HL-60/S4 treated with phorbol 12-myristate 13-acetate at 8.2 ng/mL for 4 days and 3 days (cell line): ENCODE data around the gene GRB10.
"Not testable (repeated sequence)": the region's sequence is repeated elsewhere in the genome, so short reads cannot be mapped to it uniquely, and the experiment has no call there.

Source experiments
- in situ Hi-C: fragments of 300-500 bp; cut with MboI; formaldehyde crosslinking; loops from 2 replicates; pipeline ENCODE4 v1.15.0; 2022; ENCODE audit warnings: low sequenced_read_pairs

The GRB10 gene

DNA sequence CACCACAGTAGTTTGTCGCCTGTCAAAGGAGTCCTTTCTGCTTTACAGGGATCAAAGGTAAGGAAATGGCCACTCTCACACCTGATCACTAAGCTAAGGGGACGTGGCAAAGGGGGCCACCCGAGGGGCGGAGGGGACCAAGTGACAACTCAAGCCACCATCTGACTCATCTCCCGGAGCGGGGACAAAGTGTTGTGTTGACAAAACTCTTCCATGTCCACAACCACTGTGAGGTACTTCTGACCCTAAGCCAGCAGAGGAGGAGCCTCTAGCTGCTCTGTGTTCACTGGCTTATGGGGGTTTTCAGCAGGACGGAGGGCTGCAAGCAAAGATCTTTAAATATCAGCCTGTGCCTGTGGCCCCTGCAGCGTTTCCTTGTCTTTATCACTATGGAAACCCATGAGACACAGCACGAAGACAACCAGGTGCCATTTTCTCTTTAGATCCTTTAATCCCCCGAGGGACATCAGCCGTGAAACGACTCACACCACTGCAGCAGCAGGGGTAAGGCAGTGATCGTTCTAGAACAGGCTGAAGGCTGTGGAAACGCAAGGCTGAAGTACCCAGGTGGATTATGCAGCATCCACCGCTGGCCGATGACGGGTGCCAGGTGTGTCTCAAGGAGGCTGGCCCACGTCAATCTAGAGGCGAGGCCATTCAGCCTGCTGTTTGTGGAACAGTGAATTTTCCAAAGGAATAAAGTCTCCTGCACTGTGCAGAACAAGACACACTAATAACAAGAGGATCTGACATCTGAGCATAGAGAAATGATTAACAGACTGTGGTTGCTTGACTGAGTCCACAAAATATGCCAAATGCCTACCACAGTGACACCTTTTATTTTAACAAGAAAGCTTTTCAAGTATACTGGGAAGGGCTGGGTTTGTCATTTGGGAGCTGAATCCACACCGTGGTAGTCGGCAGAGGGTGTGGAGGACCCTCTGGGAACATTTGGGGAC is 190.9 kb downstream of the GRB10 start:
- in situ Hi-C loops, result no loop called here

DNA sequence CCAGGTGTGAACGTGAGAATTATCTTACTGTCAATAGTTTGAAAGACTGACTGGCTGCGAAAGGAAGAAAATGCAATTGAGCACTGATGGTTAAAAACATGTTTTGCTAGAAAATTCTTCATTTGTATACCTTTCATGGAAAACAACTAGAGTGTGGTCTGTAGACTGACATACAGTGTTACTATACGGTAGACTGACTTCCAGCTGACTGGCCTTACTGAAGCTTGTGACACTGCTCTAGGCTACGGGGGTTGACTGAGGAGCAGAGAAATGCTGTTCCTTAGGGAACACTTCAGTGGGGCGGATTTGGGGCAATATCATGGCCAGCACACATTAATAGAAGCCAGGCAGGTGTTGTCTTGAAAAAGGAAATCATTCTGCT is 191.6 kb downstream of the GRB10 start:
- in situ Hi-C loops, result no loop called here

DNA sequence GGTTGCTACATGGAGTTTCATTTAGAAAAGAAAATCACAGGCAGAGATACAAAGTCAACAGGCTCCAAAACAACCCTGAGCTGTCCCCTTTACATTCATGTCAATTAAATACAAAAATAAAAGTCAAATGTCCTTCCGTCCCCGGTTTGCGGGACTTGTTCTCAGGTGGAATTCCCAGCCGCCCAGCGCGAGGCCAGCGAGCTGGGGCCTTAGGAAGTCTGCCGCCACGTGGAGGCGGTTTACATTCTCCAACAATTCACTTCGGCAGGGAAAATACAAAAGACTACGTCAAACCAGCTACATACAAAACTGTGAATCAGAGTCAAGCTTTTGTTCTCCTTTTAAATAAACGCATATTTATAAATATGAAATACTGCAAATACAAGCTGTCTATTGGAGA is 192.2 kb downstream of the GRB10 start:
- in situ Hi-C loops, result no loop called here

DNA sequence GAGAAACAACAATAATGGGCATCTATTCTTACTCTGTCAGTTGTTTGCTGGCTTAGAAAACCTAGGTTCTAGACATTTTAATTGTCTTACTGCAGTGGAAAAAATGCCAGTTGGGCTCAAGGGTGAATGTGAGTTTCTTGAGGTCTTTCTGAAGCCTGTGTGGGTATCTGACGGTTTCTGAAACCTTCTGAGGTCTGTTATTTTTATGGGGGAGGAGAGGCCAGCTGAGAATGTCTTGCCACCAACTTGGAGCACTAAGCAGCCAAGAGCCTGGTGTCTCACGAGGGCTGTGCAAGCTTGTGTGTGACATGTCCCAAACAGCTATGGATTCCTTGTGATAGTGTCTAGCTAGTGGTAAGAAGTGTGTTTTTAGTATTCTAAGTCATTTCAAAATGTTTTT is 193.3 kb downstream of the GRB10 start:
- in situ Hi-C loops, result no loop called here

DNA sequence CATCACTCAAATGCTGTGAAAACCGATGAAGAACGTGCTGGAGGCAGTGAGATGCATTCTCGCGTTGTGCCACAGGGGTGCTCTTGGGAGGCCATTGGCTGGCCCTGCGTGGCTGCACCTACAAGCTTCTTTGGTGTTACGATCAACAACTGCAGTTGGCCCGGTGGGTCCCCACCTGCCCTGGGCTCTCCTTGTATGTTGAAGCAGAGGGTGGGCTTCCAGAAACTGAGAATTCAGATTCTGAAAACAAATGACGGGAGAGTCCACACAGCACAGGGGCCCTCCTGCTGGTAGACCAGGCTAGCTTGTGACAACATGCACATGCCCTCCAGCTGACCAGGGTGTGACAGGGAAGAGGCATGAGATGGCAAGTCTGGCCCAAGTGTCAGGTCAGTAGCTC is 193.8 kb downstream of the GRB10 start:
- in situ Hi-C loops, result no loop called here

DNA sequence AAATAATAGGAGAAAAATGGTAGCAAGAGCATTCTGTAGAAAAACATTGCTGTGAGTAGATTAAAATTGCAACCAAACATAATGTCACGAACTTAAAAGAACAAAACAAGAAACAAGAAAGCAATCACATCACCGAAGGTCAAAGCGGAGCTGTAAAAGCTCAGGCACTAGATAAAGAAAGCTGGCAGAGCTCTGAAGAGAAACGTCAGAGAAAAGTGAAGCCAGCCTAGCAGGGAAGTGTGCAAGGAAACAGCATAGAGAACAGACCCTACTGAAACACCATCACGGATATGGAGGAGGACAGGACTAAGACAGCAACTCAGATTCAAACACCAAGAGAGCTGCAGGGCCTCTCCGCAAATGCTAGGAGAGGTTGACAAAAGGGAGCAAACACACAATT is 195.0 kb downstream of the GRB10 start:
- in situ Hi-C loops, result no loop called here

DNA sequence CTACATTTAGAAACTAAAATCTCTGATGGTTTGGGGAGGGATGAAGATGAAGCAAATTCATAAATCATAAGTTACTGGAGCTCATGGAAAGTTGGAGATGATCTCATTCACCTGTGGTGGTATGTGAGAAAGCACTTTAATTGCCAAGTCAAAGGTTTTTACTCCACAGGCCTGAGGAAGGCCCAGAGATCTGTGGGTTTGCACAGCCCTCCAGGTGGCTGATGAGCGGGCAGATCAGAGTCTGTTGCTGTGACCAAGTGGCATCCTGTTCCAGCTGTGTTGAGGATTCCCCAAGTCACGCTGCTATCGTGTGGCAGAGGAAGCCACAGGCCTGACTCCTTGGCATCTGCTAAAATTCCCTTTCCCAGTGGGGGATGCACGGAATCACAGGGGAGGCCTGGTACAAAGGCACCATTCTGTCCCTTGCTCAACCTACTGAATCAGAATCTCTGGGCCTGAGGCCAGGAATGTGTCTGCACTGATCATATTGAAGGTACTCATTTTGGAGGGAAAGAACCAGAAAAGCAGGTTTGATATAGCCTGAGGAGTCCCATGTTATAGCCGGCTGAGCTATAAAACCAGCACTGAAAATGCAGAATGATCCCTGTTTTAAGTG is 197.8 kb downstream of the GRB10 start:
- in situ Hi-C loops, result no loop called here

DNA sequence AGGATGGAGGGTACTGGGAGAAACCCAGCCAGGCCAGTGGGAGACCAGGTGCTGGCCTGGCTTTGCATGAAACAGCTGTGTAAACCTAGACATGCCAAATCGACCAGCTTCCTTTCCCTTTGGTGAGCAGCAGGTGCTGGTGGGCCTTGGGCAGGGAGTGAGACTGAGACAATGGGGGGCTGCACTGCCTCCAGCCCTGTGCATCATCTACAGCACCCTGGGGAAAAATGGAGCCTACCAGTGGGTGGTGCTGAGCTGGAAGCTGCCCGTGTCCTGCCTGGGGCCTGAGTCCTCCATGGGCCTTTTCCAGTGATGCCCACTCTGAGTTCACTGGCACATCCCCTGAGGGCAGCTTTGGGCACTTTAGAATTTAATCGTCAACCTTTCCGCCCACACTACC is 198.3 kb downstream of the GRB10 start:
- in situ Hi-C loops, result no loop called here

DNA sequence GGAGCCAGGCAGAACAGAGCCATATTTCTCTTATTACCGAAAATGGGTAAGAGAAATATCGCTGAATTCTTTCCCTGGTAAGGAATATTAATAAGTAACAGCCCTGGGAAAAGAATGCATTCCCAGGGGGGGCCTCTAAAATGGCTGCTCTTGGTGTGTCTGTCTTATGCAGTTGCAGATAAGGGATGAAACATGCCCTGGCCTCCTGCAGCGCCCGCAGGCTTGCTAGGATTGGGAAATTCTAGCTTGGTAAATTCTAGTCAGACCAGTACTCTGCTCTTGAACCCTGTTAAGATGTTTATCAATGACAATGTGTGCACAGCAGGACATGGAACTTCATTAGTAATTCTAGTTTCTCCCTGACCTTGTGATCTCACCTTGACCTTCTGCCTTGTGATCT is 199.4 kb downstream of the GRB10 start:
- in situ Hi-C loops, result not testable (repeated sequence)

DNA sequence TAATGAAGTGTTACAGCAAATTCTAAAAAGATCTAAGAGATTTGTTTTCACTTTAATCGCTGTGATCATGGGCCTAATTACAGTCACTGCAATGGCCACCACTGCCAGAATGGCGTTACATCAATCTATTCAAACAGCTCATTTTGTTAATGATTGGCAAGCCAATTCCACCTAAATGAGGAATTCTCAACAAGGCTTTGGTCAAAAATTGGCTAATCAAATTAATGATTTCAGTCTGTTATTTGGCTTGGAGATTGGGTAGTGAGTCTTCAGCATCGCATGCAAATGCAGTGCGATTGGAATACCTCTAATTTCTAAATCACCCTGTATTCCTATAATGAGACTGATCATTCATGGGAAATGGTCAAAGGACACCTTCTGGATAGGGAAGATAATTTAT is 200.4 kb downstream of the GRB10 start:
- in situ Hi-C loops, result not testable (repeated sequence)

DNA sequence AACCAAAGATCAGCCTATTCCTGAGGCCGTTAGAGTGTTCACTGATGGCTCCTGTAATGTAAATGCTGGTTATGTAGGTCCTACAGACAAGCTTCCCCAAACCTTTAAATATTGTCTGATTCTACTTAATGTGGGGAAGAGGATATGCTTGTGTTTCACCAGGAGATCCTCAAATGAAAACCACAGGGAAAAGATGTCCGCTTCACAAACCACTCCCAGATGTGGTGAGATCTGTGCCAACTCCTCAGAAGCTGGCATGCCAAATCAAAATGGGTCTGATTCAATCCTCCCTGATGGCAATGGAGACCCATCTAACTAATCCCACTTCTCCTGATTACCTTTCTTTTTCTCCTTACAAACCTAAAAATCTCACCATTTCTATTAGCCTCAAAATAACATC is 202.0 kb downstream of the GRB10 start:
- in situ Hi-C loops, result not testable (repeated sequence)

DNA sequence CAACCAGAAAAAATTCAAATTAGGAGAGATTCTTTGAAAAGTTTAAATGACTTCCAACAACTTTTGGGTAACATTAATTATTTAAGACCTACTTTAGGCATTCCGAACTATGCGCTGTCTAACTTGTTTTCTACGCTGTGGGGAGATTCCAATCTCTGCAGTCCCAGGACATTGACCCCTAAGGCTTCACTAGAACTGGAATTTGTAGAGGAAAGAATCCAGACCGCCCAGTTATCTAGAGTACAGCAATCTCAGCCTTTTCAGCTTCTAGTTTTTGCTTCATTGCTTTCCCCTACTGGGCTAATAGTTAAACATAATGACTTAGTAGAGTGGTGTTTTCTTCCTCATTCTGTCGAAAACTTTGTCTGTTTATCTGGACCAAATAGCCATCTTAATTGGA is 202.6 kb downstream of the GRB10 start:
- in situ Hi-C loops, result no loop called here

DNA sequence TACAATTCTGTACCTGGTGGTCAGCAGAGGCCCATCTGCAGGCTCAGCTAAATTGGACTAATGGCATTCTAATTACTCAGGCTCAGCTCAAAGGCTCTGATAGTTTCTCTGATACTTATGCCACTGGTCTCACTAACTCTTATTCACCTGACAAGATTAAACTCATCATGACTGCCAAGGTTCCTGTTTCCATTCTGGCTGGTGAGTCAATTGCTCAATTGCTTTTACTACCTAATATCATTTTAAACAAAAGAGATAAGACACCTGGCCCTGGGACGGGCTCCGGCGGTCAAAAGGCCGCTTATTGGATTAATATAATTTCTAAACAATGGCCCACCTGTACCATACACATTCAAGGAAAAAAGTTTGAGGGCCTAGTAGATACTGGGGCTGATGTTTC is 204.6 kb downstream of the GRB10 start:
- in situ Hi-C loops, result not testable (repeated sequence)

DNA sequence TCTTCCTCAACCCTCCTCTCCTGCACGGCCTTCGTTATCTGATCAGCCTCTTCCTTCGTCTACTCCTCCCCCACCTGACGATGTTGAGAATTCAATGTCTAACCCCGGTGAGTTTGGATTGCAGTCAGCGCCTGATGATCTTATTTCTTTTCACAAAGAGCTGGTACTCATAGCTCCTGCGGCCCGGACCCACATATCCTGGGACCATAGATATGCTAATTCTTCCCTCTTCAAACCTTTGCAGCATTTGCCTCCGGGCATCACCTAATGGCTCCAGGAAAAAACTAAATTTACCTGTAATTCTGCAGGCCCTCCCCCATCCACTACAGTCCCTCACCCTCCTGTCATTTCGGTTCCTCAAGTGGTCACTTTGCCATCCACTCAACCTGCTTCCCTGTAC is 205.1 kb downstream of the GRB10 start:
- in situ Hi-C loops, result no loop called here

DNA sequence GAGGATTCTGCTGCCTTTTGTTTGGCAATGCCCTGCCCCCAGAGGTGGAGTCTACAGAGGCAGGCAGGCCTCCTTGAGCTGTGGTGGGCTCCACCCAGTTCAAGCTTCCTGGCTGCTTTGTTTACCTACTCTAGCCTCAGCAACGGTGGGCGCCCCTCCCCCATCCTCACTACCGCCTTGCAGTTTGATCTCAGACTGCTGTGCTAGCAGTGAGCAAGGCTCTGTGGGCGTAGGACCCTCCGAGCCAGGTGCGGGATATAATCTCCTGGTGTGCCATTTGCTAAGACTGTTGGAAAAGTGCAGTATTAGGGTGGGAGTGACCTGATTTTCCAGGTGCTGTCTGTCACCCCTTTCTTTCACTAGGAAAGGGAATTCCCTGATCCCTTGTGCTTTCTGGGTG is 206.3 kb downstream of the GRB10 start:
- in situ Hi-C loops, result not testable (repeated sequence)

DNA sequence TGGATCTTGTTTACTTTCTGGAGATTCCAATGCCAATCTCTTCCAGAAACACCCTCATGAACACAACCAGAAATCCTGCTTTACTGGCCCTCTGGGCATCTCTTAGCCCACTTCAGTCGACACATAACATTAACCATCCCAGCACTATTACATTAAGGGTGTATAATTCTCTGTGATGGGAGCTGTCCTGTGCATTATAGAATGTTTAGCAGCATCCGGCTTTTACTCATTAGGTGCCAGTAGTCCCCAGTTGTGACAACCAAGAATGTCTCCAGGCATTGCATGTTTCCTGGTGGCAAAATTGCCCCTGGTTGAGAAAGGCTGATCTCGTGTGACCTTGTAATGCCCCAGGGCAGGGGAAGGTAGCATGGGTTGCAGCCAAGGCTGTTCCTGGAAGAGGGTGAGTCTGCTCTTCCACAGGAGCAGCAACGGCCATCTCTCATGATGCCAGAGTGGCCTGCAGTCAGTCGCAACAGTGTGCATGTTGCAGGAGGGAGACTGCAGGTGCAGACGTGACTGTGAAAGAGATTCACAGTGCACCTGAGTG is 214.9 kb downstream of the GRB10 start:
- in situ Hi-C loops, result no loop called here

DNA sequence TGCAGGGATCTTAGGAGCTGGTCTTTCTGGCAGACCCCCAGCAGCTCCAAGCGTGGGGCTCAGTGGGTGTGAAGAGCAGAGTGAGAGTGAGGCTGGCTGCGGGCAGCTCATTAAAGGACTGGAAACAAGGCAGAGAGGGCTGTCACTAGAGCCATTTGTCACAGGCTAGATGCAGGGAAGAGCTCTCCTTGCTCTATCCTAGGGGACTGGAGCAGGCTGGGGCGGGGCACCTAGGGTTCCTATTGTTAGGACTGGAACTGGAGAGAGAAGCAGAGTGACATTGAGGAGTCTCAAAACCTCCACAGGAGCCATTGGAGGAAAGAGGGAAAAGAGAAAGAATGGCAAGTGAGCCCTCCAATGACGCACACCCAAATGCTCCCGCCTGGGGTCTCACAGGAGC is 216.7 kb downstream of the GRB10 start:
- in situ Hi-C loops, result no loop called here

DNA sequence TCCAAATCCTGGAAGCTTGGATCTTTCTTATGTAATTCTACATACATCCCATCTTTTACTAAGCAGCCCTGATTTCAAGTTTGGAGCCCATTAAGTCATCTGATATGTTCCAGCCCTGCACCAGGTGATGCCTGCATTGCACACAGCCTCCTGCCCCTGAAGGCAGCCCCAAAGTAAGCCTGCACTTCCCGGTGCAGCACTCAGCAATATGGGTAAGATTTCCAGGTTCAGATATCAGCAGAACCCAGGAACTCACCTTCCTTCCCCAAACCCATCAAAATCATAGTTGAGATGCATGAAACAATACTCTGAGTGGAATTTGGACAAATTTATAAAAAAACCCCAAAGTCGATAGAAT is 217.2 kb downstream of the GRB10 start:
- in situ Hi-C loops, result no loop called here

DNA sequence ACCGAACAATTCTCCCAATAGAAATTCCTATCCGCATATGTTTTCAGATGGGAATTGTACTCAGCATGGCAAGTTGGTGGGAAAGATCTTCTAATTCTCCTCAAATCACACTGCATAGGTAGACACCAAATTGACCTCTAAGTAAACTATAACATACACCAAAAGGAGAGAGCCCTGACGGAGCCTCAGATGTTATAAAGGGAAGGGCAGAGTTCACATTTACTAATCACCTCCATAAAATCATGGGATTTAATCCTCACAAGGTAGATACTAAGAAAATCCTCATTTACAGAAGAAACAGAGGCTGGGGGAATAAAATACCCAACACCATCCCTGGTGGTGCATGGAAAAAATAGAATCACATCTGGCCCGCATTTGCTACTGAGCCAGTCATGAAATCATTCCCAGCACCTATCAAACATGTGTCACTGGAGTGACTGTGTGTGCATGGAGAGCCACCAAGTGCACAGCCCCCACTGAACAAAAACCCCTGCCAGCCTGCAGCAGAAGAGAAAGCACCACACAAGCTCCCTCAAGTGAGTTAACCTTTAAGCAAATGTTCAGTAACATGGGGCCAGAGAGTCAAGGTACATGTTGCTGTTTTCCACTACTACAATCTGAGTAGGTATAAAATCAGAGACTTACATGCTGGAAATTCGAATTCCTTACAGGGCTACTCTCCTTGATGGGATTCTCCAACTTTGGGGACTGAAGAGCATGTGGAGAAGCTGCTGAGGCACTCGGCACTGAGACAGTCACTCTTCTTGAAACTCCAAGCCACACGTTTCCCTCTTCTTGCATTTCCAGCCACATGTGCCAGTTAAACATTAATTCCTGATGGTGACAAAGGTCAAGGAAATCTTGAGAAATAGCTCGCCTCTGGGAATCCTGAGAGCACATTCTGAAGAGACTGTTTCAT is 217.8 kb downstream of the GRB10 start, which contains the start of gene DDC:
Gene DDC (minus strand): TSS at position 766 of the 919 bp plus-strand sequence. CDS start 21,320 bp downstream, outside the sequence.
- in situ Hi-C loops, result no loop called here

DNA sequence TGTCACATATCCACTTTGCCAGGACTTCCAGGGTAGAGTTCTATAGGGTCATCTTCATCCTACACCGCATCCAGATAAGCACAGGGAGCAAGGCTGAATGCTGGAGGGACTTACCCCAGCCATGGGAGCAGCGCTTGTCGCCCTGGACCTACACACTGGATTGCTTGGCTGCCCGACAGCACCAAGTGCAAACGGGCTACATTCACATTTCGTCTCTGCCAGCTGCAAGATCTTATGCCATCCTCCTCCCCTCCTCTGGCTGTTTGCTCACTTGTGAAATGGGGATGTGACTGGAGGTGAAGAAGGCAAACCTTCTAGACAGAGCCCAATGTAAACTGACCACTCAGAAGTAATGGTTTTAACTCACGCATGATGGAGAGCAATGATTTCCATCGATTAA is 218.5 kb downstream of the GRB10 start:
- in situ Hi-C loops, result no loop called here

DNA sequence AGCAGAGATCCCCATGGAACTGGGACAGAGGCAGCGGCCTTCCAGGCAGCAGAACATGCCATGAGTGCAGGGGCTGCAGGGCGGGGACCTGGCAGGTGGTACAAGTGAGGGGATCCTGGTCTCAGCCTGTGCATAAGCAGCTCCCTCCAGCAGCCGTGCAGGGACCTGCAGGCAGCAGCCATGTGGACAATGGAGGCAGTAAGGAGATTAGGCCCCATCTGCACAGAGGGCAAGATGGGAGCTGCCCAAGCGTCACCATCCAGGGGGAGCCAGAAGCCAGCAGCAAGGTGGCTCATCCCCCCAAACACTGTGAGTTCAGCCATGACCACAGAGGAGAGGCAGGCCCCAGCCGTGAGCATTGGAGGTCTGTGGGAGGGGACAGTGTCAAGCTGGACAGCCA is 220.6 kb downstream of the GRB10 start:
- in situ Hi-C loops, result no loop called here
